ENCODE data around the gene SLFN12L. TPM values are rescaled to one million over a fixed set of nuclear protein-coding genes. Genes with fewer than 3 reads are reported as not detected.

The SLFN12L gene
- total RNA-seq, 1 experiment from 2014 or later, result not detected

Small RNA genes within 50 kb of the gene (small RNA-seq; reads per million reads assigned to genes)
- gene AC015911.1 (0 reads per million in 2 experiments), gene SNORD7 (26.2 to 37.1 reads per million in 2 experiments)

Other genes starting within 250 kb of the SLFN12L start
- gene SLFN11, start 164.1 kb downstream of the SLFN12L start, total RNA-seq (2014; rRNA removed; shearing (Covaris generic)), result 0.11 TPM in 1 of 2 replicates, not detected in the other
- 3.9 and 4.1 TPM in 2 replicates for gene SLFN12, start 105.2 kb downstream of the SLFN12L start, total RNA-seq (2014; rRNA removed; shearing (Covaris generic))
- not detected in 2 replicates for gene SLFN13, start 88.9 kb downstream of the SLFN12L start, total RNA-seq (2014; rRNA removed; shearing (Covaris generic))
- gene SLFN14, start 23.1 kb upstream of the SLFN12L start, total RNA-seq (2014; rRNA removed; shearing (Covaris generic)), result not detected in 2 replicates
- gene PEX12, start 40.9 kb upstream of the SLFN12L start, total RNA-seq (2014; rRNA removed; shearing (Covaris generic)), result 8.6 and 9.1 TPM in 2 replicates
- 61.4 and 62.8 TPM in 2 replicates for gene AP2B1, start 49.6 kb upstream of the SLFN12L start, total RNA-seq (2014; rRNA removed; shearing (Covaris generic))
- gene RASL10B, start 194.0 kb upstream of the SLFN12L start, total RNA-seq (2014; rRNA removed; shearing (Covaris generic)), result 3.0 and 4.3 TPM in 2 replicates
- gene GAS2L2, start 215.6 kb upstream of the SLFN12L start, total RNA-seq (2014; rRNA removed; shearing (Covaris generic)), result not detected in 2 replicates
- not detected in 2 replicates for gene C17orf50, start 223.2 kb upstream of the SLFN12L start, total RNA-seq (2014; rRNA removed; shearing (Covaris generic))